ENCODE results near the gene ZNF398. TPM values are rescaled to one million over a fixed set of nuclear protein-coding genes. Genes with fewer than 3 reads are reported as not detected.
"Not testable (repeated sequence)": the region's sequence is repeated elsewhere in the genome, so short reads cannot be mapped to it uniquely, and the experiment has no call there.

ZNF398 gene
- total RNA-seq, 4 donors from 2014 or later: 12.8 to 19.9 (median 15.0) TPM

DNA sequence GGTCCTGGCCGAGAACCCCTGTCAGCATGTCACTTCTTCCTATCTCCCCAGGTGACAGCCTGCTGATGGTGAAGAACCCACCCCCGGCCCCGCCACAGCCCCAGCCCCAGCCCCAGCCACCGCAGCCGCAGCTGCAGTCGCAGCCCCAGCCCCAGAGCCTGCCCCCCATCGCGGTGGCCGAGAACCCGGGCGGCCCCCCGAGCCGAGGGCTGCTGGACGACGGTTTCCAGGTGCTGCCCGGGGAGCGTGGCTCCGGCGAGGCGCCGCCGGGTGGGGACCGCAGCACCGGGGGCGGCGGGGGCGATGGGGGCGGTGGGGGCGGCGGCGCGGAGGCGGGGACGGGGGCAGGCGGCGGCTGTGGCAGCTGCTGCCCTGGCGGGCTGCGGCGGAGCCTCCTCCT is 76.5 kb downstream of the ZNF398 start:
- Histone ChIP-seq H3K36me3 (peaks cover 0 to 62% of the 10 kb centered on the region in 2 donors), H3K27me3 (no peaks in the 10 kb centered on the region), H3K4me3 (no peak overlapping the region), H3K9me3 (no peaks in the 10 kb centered on the region), H3K4me1 (no peaks in the 10 kb centered on the region), H3K27ac (no peak overlapping the region)
- in situ Hi-C loops (cut with MboI; ENCODE audit: low sequenced_read_pairs in 4 of 4): no loop called here
- DNase-seq: no peak
- intact Hi-C loops (cut with DNase I; ENCODE audit: low total_unique reads): no loop called here
- TF ChIP-seq, protein P1, sequence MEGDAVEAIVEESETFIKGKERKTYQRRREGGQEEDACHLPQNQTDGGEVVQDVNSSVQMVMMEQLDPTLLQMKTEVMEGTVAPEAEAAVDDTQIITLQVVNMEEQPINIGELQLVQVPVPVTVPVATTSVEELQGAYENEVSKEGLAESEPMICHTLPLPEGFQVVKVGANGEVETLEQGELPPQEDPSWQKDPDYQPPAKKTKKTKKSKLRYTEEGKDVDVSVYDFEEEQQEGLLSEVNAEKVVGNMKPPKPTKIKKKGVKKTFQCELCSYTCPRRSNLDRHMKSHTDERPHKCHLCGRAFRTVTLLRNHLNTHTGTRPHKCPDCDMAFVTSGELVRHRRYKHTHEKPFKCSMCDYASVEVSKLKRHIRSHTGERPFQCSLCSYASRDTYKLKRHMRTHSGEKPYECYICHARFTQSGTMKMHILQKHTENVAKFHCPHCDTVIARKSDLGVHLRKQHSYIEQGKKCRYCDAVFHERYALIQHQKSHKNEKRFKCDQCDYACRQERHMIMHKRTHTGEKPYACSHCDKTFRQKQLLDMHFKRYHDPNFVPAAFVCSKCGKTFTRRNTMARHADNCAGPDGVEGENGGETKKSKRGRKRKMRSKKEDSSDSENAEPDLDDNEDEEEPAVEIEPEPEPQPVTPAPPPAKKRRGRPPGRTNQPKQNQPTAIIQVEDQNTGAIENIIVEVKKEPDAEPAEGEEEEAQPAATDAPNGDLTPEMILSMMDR (IDR thresholded peaks at IDR 0.05 in 4 of 5, conservative IDR thresholded peaks at IDR 0.05 in 1 of 5): no peak
- no peak for TF ChIP-seq POLR2A (IDR thresholded peaks at IDR 0.05)
- ATAC-seq: no peak

DNA sequence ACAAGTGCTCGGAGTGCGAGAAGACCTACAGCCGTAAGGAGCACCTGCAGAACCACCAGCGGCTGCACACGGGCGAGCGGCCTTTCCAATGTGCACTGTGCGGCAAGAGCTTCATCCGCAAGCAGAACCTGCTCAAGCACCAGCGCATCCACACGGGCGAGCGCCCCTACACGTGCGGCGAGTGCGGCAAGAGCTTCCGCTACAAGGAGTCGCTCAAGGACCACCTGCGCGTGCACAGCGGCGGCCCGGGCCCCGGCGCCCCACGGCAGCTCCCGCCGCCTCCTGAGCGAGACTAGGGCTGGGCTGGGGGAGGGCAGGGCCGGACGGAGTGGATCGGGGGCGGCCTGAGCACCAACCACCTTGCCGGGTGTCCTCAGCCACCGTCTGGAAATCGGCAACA is 77.1 kb downstream of the ZNF398 start:
- intact Hi-C loops (cut with DNase I; ENCODE audit: low total_unique reads) (no loop called here), in situ Hi-C loops (cut with MboI; ENCODE audit: low sequenced_read_pairs in 4 of 4) (no loop called here)
- DNase-seq: no peak
- no peaks in the 10 kb centered on the region for H3K27me3 ChIP-seq
- ATAC-seq: no peak
- H3K9me3 ChIP-seq: no peaks in the 10 kb centered on the region
- TF ChIP-seq POLR2A (IDR thresholded peaks at IDR 0.05): no peak
- TF ChIP-seq, protein P1 (IDR thresholded peaks at IDR 0.05 in 4 of 5, conservative IDR thresholded peaks at IDR 0.05 in 1 of 5): no peak
- no peak overlapping the region for H3K4me3 ChIP-seq
- no peak overlapping the region for H3K27ac ChIP-seq
- peaks cover 0 to 57% of the 10 kb centered on the region in 2 donors for H3K36me3 ChIP-seq
- H3K4me1 ChIP-seq: no peaks in the 10 kb centered on the region

DNA sequence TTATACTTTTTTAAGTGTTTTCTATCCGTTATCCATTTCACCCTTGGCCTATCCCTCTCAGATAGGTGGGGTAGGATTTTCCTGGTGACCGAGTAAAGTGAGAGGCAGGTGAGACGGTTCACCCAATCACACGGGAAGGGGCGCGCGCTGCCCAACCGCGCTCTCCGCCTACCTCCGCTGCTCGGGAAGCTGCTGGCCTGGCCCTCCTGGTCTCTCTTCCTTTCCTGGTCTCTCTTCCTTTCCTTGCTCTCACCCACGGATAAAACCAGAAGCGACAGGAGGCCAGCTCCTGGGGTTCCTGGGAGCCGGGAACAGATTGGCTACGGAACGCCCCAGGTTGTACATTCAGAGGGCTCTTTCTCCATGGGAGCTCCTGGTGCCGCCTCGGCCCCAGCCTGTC is 77.9 kb downstream of the ZNF398 start:
- in situ Hi-C loops (cut with MboI; ENCODE audit: low sequenced_read_pairs in 4 of 4) (no loop called here), intact Hi-C loops (cut with DNase I; ENCODE audit: low total_unique reads) (no loop called here)
- Histone ChIP-seq H3K4me1 (no peaks in the 10 kb centered on the region), H3K4me3 (no peak overlapping the region), H3K27me3 (no peaks in the 10 kb centered on the region), H3K27ac (no peak overlapping the region), H3K36me3 (peaks cover 0 to 50% of the 10 kb centered on the region in 2 donors), H3K9me3 (no peaks in the 10 kb centered on the region)
- TF ChIP-seq, protein P1 (IDR thresholded peaks at IDR 0.05 in 4 of 5, conservative IDR thresholded peaks at IDR 0.05 in 1 of 5): no peak
- no peak for TF ChIP-seq POLR2A (IDR thresholded peaks at IDR 0.05)
- ATAC-seq (no peak), DNase-seq (no peak)

DNA sequence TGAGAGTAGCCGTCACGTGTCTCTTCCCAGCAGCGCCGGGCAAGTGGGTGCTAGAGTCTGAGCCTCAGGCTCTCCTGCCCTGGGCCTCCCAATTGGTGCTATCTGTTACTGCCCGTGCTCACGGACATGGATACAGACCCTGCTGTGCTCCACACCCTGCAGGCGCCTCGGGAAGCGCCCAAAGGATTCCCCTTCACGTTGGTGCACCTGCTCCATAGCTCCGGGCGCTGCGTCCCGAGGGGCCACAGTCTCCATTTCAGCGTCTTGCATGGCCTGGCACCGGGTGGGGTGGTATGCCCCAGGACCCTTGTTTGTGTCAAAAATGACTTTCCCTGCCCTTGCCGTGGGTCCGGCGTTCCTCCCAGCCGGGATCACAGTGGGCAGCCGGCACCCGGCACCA is 78.4 kb downstream of the ZNF398 start:
- Histone ChIP-seq H3K27ac (no peak overlapping the region), H3K9me3 (no peaks in the 10 kb centered on the region), H3K4me3 (no peak overlapping the region), H3K4me1 (no peaks in the 10 kb centered on the region), H3K27me3 (no peaks in the 10 kb centered on the region), H3K36me3 (peaks cover 0 to 45% of the 10 kb centered on the region in 2 donors)
- TF ChIP-seq POLR2A (IDR thresholded peaks at IDR 0.05): no peak
- TF ChIP-seq, protein P1 (IDR thresholded peaks at IDR 0.05 in 4 of 5, conservative IDR thresholded peaks at IDR 0.05 in 1 of 5): no peak
- DNase-seq (no peak), ATAC-seq (no peak)
- in situ Hi-C loops (cut with MboI; ENCODE audit: low sequenced_read_pairs in 4 of 4): no loop called here
- intact Hi-C loops (cut with DNase I; ENCODE audit: low total_unique reads): no loop called here

DNA sequence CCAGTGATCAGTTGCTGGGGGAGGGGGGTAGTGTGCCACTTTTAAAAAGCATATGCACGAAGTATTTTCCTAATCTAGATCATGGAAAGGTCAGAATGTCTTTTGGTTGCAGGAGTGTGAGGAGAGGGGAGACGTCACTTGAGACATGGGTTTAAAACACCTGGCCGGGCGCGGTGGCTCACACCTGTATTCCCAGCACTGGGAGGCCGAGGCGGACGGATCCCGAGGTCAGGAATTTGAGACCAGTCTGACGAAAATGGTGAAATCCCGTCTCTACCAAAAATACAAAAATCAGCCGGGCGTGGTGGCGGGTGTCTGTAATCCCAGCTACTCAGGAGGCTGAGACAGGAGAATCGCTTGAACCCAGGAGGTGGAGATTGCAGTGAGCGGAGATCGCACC is 79.1 kb downstream of the ZNF398 start:
- DNase-seq; H3K27ac ChIP-seq; ATAC-seq; H3K9me3 ChIP-seq; H3K4me3 ChIP-seq; H3K4me1 ChIP-seq; in situ Hi-C loops (cut with MboI; ENCODE audit: low sequenced_read_pairs in 4 of 4); H3K27me3 ChIP-seq; intact Hi-C loops (cut with DNase I; ENCODE audit: low total_unique reads): not testable (repeated sequence)
- peaks cover 0 to 39% of the 10 kb centered on the region in 2 donors for H3K36me3 ChIP-seq

All from gastrocnemius medialis (tissue), 4 donors.